Measurements from ENCODE around the gene TECR.

GRCh38 chr19:14494910-14495671 is 34.3 kb upstream of the TECR start:
- TF ChIP-seq POLR2A (IDR thresholded peaks at IDR 0.05; ENCODE audit: borderline replicate concordance, extremely low read depth, insufficient read depth, insufficient read length) (no peak), CTCF (IDR thresholded peaks at IDR 0.05 in 2 of 3, conservative IDR thresholded peaks at IDR 0.05 in 1 of 3; ENCODE audit: borderline replicate concordance in 1 of 3, insufficient read depth in 1 of 3, low read depth in 2 of 3, low read length in 2 of 3) (no peak), EZH2phosphoT487 (IDR thresholded peaks at IDR 0.05; ENCODE audit: borderline replicate concordance) (no peak), EZH2 (IDR thresholded peaks at IDR 0.05) (no peak), YY1 (IDR thresholded peaks at IDR 0.05; ENCODE audit: extremely low read depth, insufficient replicate concordance, low read depth, low read length) (no peak), SIN3A (IDR thresholded peaks at IDR 0.05; ENCODE audit: low read depth) (no peak), ZNF274 (IDR thresholded peaks at IDR 0.05; ENCODE audit: low read depth, low read length) (no peak), ELF1 (IDR thresholded peaks at IDR 0.05; ENCODE audit: borderline replicate concordance, low read depth) (no peak), SRF (IDR thresholded peaks at IDR 0.05; ENCODE audit: low read depth) (no peak), POLR2AphosphoS5 (IDR thresholded peaks at IDR 0.05; ENCODE audit: low read depth, low read length) (no peak)
